ENCODE results near the gene SLC2A1. TPM values are rescaled to one million over a fixed set of nuclear protein-coding genes. Genes with fewer than 3 reads are reported as not detected.
"Not testable (repeated sequence)": the region's sequence is repeated elsewhere in the genome, so short reads cannot be mapped to it uniquely, and the experiment has no call there.

Gene SLC2A1
- total RNA-seq, 1 experiment from 2014 or later: 244 TPM

- DNase-seq (ENCODE audit: low read depth): no peak
Observed at GRCh38 chr1:42908046-42908445, 50.6 kb downstream of the SLC2A1 start.

DNA sequence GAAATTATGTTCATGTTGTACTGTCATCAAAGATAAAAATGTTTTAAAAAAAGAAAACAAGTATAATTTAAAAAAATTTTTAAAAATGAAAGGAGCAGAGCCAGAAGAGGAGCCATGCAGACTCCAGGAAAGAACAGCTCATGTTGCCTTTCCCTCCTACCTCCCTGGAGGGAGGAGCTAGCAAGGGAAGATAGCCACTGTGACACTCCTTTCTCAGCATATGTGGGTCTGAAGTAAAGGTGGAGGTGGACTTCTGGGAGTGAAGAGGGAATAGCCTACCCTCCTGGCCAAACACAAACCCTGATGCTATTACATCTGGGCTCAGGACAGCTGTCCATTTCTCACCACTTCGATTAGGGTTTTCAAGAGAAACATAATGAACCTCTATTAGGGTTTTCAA lies 54.2 kb downstream of the SLC2A1 start:
- no peak for DNase-seq (ENCODE audit: low read depth)

- not testable (repeated sequence) for DNase-seq (ENCODE audit: low read depth)
Observed at GRCh38 chr1:42899960-42900359, 58.7 kb downstream of the SLC2A1 start.

DNA sequence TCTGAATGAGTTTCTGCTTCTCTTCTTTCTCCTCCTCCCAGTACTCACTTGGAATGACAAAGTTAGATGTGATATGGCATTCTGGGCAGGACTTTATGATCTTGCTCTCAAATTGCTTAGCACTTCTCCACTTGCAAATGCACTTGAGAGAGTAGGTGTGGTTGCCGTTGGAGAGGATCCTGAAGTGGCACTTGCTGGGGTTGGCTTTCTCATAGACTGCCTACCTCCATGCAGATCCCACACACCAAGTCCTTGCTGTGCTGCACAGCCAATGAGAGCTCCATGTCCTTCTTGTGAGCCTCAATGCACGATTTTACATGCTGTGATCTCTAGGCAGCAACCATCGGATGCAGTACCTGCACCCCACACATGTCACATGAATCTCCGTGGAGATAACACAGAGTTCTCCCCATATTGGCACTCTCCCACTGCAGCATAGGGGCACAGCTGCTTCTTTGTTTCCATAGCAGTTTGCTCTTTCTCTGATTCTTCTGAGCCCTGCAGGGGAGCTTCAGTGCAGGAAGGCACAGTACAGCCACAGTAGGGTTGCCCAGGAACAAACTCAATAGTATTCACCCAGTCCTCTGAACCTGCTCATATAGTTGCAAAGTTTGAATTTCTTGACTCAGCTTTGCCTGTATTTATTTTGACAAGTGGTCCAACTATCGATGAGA lies 67.1 kb downstream of the SLC2A1 start:
- no peak for DNase-seq (ENCODE audit: low read depth)

- DNase-seq (ENCODE audit: low read depth): no peak
Observed at GRCh38 chr1:42889264-42889663, 69.4 kb downstream of the SLC2A1 start.

- DNase-seq (ENCODE audit: low read depth): no peak
Observed at GRCh38 chr1:42888013-42888633, 70.5 kb downstream of the SLC2A1 start.

DNA sequence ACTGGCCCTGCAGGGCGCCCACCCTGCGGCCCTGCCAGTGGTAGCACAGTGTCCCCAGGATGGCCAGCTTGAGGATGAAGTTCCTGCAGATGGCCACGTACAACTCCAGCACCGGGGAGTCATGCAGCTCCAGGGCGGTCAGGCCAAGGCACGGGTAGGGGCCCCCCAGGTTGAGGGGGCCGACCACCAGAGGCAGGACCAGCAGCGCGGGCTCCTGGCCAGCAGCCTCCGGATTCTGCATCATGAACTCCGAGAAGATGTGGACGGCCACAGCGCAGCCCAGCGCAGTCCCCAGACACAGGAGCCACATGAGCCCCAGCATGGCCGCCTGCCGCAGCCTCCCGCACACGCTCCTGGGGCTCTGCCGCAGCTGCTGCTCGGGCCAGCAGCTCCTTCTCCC lies 71.3 kb downstream of the SLC2A1 start:
- DNase-seq (ENCODE audit: low read depth): no peak

GRCh38 chr1:42886800-42887199 lies 71.9 kb downstream of the SLC2A1 start:
- no peak for DNase-seq (ENCODE audit: low read depth)

- no peak for DNase-seq (ENCODE audit: low read depth)
Observed at GRCh38 chr1:42886046-42886739, 72.5 kb downstream of the SLC2A1 start.

- DNase-seq (ENCODE audit: low read depth): no peak
Observed at GRCh38 chr1:42880384-42880783, 78.3 kb downstream of the SLC2A1 start.

DNA sequence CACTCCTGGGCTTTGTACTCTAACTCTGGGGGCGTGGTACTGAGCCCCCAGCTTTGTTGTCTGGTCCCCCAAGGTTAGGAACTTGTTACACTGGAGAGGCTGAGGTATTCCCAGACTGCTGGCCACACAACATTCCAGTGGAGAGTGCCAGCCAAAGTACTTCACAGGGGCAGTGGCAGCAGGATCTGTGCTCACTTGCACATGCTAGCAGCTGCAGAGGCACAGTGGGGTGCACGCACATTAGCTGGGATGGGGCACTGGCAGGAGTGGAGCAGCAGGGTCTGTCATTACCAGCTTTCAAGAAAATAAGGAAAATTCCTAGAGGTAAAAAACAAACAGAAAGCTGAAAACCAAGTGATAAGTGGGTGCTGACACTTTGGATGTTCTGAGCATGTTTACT lies 81.3 kb downstream of the SLC2A1 start:
- DNase-seq (ENCODE audit: low read depth): no peak

- no peak for DNase-seq (ENCODE audit: low read depth)
Observed at GRCh38 chr1:42876009-42876408, 82.7 kb downstream of the SLC2A1 start.

Other genes with a start within 250 kb of the SLC2A1 start
- gene CLDN19, start 218.6 kb downstream of the SLC2A1 start, total RNA-seq (2014; rRNA removed): not detected in 2 replicates
- gene P3H1, start 191.8 kb downstream of the SLC2A1 start, total RNA-seq (2014; rRNA removed): 76.3 and 90.9 TPM in 2 replicates
- 4.2 and 7.6 TPM in 2 replicates for gene C1orf50, start 191.6 kb downstream of the SLC2A1 start, total RNA-seq (2014; rRNA removed)
- 0.06 TPM in 1 of 2 replicates, not detected in the other for gene TMEM269, start 173.9 kb downstream of the SLC2A1 start, total RNA-seq (2014; rRNA removed)
- gene ERMAP, start 141.7 kb downstream of the SLC2A1 start, total RNA-seq (2014; rRNA removed): 8.8 and 10.2 TPM in 2 replicates
- 15.3 and 19.7 TPM in 2 replicates for gene SVBP, start 141.5 kb downstream of the SLC2A1 start, total RNA-seq (2014; rRNA removed)
- gene ZNF691, start 112.3 kb downstream of the SLC2A1 start, total RNA-seq (2014; rRNA removed): 7.9 and 11.0 TPM in 2 replicates
- gene EBNA1BP2, start 213.4 kb upstream of the SLC2A1 start, total RNA-seq (2014; rRNA removed): 111 and 122 TPM in 2 replicates
- not detected in 2 replicates for gene CFAP57, start 213.5 kb upstream of the SLC2A1 start, total RNA-seq (2014; rRNA removed)